NB4 (cell line): Measurements from ENCODE around the gene POGZ.
A peak's percentile ranks its signal among the peaks of the same experiment; 100 is the strongest.

ENCODE experiments used
- DNase-seq: peaks from one replicate; pipeline ENCODE4 v3.0.0; 2010; ENCODE audit warnings: low read depth
- H3K4me3 ChIP-seq: one replicate; pipeline ENCODE4 v1.5.1; 2011; ENCODE audit warnings: mild to moderate bottlenecking, low read depth, low read length, moderate library complexity
- CTCF ChIP-seq: IDR thresholded peaks from one replicate; pipeline ENCODE4 v1.5.1; 2012; ENCODE audit warnings: low read depth, low read length
- MAX ChIP-seq: IDR thresholded peaks from 2 replicates; pipeline ENCODE4 v1.6.1; 2011; ENCODE audit warnings: low read depth, low read length
- MYC ChIP-seq: IDR thresholded peaks from 2 replicates; pipeline ENCODE4 v1.6.1; 2011; ENCODE audit warnings: low read depth, low read length
- POLR2A ChIP-seq: IDR thresholded peaks from 2 replicates; pipeline ENCODE4 v1.6.1; 2011; ENCODE audit warnings: mild to moderate bottlenecking; ENCODE audit not compliant: insufficient read length; ENCODE audit errors: extremely low read depth

POGZ gene

GRCh38 chr1:151458802-151459330 lies 428 bp downstream of the POGZ start:
- peak; percentile 79 for DNase-seq
- peak overlapping the region; percentile 57 for H3K4me3 ChIP-seq
- no peak for TF ChIP-seq MYC
- TF ChIP-seq POLR2A, result no peak
- no peak for TF ChIP-seq CTCF
- no peak for TF ChIP-seq MAX

- DNase-seq, result peak; percentile 81
- TF ChIP-seq MAX, result no peak
- no peak for TF ChIP-seq CTCF
- TF ChIP-seq MYC, result no peak
- H3K4me3 ChIP-seq, result peak overlapping the region; percentile 87
Measured at GRCh38 chr1:151457911-151458801, 1.1 kb downstream of the POGZ start.

GRCh38 chr1:151455966-151456365 lies 3.3 kb downstream of the POGZ start:
- TF ChIP-seq MYC, result no peak
- TF ChIP-seq POLR2A, result no peak
- TF ChIP-seq CTCF, result no peak
- TF ChIP-seq MAX, result no peak
- no peak overlapping the region for H3K4me3 ChIP-seq

GRCh38 chr1:151455231-151455630 lies 4.1 kb downstream of the POGZ start:
- TF ChIP-seq MYC, result no peak
- TF ChIP-seq MAX, result no peak
- no peak for TF ChIP-seq CTCF
- TF ChIP-seq POLR2A, result no peak
- no peak overlapping the region for H3K4me3 ChIP-seq
- DNase-seq, result no peak

More at GRCh38 chr1:151455966-151456365, 3.3 kb downstream of the POGZ start:
- no peak for DNase-seq

- H3K4me3 ChIP-seq, result no peak overlapping the region
- no peak for DNase-seq
- no peak for TF ChIP-seq POLR2A
- TF ChIP-seq MYC, result no peak
- no peak for TF ChIP-seq MAX
- no peak for TF ChIP-seq CTCF
Measured at GRCh38 chr1:151447696-151448095, 11.6 kb downstream of the POGZ start.
